ENCODE results near the gene ZNF221. TPM values are rescaled to one million over a fixed set of nuclear protein-coding genes. Genes with fewer than 3 reads are reported as not detected.
A peak's percentile ranks its signal among the peaks of the same experiment; 100 is the strongest.
"Not testable (repeated sequence)": the region's sequence is repeated elsewhere in the genome, so short reads cannot be mapped to it uniquely, and the experiment has no call there.

ZNF221 gene
- 1.1 and 1.8 TPM in 2 replicates for total RNA-seq (2014; rRNA removed; shearing (Covaris generic))

- peak; percentile 92 for DNase-seq (ENCODE audit: low spot score)
Observed at GRCh38 chr19:43950834-43951645, at the start of gene ZNF221. TSS of gene ZNF221 (plus strand) at chr19:43951228. CDS start at chr19:43962727, 11,499 bp downstream.

DNA sequence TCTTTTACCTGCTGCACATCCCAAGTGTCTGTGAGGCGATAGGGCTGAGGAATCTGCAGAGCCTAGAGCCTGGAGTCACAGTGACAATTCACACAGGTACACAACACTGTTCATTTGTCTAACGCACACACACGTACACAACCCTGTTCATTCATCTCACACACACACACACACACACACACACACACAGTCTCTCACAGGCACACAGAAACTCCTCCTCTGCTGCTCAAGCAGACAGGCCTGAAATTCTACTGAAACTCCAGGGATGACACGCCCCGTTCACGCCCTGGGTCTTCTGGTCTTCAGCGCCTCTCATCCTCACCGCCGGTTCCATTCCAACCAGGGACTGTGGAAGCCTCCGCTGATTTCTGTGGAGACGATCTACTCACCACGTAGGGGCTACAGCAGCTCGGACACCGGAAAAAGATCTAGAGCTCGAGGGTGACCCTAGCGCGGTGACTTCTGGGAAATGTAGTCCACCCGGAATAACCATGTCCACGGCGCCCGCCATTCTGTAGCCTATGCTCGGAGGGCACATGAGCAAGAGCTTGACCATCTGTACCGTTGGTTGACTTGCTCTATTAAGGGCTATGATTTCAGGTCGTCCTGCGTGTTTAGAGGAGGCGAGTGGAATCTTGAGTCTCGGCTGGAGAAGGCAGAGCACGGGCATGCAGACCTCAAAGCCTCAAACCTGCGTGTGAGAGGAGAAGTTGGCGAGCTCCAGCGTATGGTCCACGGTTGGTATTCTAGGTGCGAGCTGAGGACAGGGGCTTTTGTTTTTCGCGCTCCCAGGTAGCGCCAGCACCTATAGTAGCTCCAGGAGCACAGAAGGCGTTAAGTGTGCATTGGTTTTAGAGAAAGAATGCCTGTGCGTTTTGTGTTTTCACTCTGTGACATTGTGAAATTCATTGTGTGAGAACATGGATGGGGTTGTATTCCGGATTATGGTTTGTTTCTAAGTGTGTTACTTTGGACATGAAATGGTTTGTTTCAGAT, 49.3 kb upstream of the ZNF221 start:
- peak; percentile 48 for DNase-seq (ENCODE audit: low spot score)

DNA sequence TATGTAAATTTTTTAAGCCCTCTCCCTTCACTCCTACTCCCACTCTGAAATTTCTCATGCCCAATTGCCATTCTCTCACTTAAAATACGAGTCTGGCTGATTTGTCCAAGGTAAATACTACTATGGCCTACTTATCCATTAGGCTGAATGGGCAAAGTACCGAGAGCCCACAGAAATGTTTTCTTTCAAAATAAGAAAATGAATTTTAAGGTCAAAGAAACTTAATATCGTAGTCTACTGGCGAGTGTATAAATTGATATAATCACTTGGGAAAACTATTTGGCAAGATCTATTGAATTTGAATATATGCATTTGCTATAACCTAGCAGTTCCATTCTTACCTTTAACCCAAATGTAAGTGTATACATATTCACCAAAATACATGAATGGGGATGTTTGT, 48.6 kb upstream of the ZNF221 start:
- DNase-seq (ENCODE audit: low spot score): no peak

GRCh38 chr19:43905897-43906296, 45.1 kb upstream of the ZNF221 start:
- DNase-seq (ENCODE audit: low spot score): no peak

- no peak for DNase-seq (ENCODE audit: low spot score)
Observed at GRCh38 chr19:43906774-43907173, 44.3 kb upstream of the ZNF221 start.

- DNase-seq (ENCODE audit: low spot score): no peak
Observed at GRCh38 chr19:43908659-43909058, 42.4 kb upstream of the ZNF221 start.

DNA sequence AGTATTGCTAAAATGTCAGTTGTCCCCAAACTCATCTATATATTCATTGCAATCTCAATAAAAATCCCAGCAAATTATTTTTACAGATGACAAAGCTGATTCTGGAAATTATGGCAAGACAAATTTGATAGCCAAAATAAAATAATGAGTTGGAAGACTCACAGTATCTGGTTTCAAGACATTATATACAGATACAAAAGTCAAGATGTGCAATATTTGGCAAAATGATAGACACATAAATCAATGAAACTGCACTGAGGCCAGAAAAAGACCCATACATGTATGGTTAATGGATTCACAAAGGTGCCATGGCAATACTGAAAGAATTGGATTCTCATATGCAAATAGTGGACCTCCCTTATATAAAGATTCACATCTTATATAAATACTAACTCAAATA, 40.1 kb upstream of the ZNF221 start:
- no peak for DNase-seq (ENCODE audit: low spot score)

DNA sequence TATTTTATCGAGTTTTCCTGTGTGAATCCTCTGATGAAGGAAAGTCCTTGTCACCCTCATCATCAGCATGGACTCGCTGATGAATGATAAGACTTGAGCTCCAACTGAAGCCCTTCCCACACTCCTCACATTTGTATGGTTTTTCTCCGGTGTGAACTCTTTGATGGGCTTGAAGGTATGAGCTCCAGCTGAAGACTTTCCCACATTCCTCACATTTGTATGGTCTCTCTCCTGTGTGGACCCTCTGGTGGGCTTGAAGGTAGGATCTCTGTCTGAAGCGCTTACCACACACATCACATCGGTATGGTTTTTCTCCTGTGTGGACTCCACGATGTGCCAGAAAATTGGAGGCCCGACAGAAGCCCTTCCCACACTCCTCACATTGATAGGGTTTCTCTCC, 37.6 kb upstream of the ZNF221 start:
- no peak for DNase-seq (ENCODE audit: low spot score)

- no peak for DNase-seq (ENCODE audit: low spot score)
Observed at GRCh38 chr19:43914051-43914450, 37.0 kb upstream of the ZNF221 start.

- DNase-seq (ENCODE audit: low spot score): no peak
Observed at GRCh38 chr19:43923875-43924274, 27.2 kb upstream of the ZNF221 start.

GRCh38 chr19:43928820-43929219, 22.2 kb upstream of the ZNF221 start:
- no peak for DNase-seq (ENCODE audit: low spot score)

DNA sequence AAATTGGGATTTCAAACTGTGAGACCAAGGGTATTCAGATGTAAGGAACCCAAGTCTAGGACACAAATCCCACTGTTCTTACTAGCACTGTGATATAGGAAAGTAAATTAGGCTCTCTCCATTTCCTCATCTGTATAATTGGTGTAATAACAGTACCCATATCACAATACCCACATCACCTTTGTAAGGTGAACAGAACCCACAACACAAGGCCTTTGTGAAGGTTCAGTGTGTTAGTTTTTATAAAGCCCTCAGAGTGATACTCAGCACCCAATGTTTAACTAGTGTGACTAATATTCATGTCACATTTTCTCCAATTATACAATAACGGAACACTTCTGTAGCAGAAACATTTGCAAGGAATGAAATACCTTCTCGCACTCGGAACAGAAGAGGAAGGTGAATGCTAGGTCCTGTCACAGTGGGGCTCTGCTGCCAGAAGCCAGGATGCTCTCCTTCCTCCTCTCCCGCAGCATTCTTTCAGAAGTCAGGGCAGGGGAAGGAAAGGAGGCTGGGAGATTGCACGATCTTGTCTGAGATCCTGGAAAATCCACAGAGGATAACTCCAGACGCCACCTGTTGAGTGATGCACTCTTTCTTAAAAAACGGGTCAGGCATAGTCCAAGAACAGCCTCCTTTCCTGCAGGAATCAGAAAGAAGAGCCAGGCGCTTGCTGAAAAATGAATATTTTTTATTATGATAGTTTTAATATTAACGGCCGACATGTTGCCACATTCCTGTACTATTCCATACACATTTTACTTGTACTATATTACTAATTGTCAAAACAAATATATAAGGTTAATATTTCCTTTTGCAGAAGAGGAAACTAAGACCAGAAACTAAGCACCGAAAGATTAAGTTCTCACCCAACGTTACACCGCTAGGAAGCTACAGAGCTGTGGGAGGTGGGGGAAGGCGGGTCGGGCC, 16.7 kb upstream of the ZNF221 start:
- no peak for DNase-seq (ENCODE audit: low spot score)

- DNase-seq (ENCODE audit: low spot score): peak; percentile 67
Observed at GRCh38 chr19:43934985-43935708, 15.9 kb upstream of the ZNF221 start, which contains the start of gene ZNF45. TSS of gene ZNF45 (minus strand) at chr19:43935282. CDS start at chr19:43922185, 13,097 bp downstream.

DNA sequence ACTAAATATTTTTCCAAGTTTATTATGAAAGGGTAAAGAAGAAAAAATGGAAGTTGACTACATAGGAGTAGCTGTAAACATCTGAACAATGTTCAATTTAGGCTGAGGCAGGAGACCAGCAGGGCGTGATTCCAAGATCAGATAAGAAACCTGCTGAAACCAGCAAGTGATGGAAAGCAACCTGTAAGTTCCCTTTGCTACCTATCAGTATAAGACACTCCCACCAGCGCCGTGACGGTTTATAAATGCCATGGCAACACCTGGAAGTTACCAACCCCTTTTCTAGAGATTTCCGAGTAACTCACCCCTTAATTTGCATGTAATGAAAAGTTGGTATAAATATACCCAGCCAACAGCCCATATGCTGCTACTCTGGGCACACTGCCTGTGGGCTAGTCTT, 14.8 kb upstream of the ZNF221 start:
- no peak for DNase-seq (ENCODE audit: low spot score)

- no peak for DNase-seq (ENCODE audit: low spot score)
Observed at GRCh38 chr19:43939557-43940260, 11.3 kb upstream of the ZNF221 start.

GRCh38 chr19:43940719-43941118, 10.3 kb upstream of the ZNF221 start:
- no peak for DNase-seq (ENCODE audit: low spot score)

GRCh38 chr19:43941209-43941608, 9.8 kb upstream of the ZNF221 start:
- no peak for DNase-seq (ENCODE audit: low spot score)

DNA sequence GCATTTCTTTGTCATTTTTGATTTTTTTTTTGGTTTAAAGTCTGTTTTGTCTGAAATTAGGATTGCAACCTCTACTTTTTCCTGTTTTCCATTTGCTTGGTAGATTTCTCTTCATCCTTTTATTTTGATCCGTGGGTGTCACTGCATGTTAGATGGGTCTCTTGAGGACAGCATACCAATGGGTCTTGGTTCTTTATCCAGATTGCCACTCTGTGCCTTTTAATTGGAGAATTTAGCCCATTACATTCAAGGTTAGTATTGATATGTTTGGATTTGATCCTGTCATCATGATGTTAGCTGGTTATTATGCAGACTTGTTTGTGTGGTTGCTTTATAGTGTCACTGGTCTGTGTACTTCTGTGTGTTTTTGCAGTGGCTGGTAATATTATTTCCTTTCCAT, 3.6 kb upstream of the ZNF221 start:
- not testable (repeated sequence) for DNase-seq (ENCODE audit: low spot score)

DNA sequence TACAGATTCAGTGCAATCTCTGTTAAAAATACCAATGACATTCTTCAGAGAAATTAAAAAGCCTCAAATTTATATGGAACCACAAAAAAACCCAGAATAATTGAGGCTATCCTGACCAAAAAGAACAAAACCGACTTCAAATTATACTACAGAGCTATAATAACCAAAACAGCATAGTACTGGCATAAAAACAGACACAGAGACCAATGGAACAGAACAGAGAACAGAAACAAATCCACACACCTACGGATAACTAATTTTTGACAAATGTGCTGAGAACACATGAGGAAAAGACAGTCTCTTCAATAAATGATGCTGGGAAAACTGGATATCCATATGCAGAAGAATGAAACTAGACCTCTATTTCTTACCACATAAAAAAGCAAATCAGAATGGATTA, 1.2 kb upstream of the ZNF221 start:
- DNase-seq (ENCODE audit: low spot score): not testable (repeated sequence)

DNA sequence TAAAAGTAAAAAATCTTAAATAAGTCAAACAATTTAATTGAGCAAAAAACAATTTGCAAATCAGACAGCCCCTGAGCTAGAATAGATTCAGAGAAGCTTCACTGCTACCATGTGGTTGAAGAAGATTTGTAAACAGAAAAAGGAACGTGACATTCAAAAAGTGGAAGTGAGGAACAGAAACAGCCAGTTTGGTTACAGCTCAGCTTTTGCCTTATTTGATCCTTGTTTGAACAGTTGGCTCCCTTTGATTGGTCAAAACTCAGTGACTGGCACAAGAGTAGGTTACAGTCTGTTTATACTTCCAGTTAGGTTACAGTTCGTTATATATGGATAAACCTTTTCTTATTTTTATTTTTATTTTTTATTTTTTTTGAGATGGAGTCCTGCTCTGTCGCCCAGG, 5.8 kb downstream of the ZNF221 start:
- DNase-seq (ENCODE audit: low spot score): no peak
